Esophagus squamous epithelium (tissue), 5 donors: ENCODE measurements around the gene MGAT4C. TPM values are rescaled to one million over a fixed set of nuclear protein-coding genes. Genes with fewer than 3 reads are reported as not detected.
"Not testable (repeated sequence)": the region's sequence is repeated elsewhere in the genome, so short reads cannot be mapped to it uniquely, and the experiment has no call there.

Experiments used
- DNase-seq: peaks from one replicate; lab custom pipeline; 2025; lab: John Stamatoyannopoulos, UW
- H3K27ac ChIP-seq, 4 donors: fragments of 200-600 bp; sonication (generic); one replicate each; pipeline ENCODE4 v1.5.1; 2016 to 2019; ENCODE audit warnings: mild to moderate bottlenecking in 1 of 4
- H3K27me3 ChIP-seq, 4 donors: fragments of 200-600 bp; sonication (generic); 1 replicate in 3 of 4; 2 replicates in 1 of 4; pipeline versions ENCODE4 v1.5.1 to v1.6.0; 2017 to 2021; ENCODE audit warnings: antibody characterized with exemption in 1 of 4
- H3K36me3 ChIP-seq, 3 donors: fragments of 200-600 bp; sonication (generic); one replicate each; pipeline ENCODE4 v1.5.1; 2016 to 2019
- H3K4me1 ChIP-seq, 3 donors: fragments of 200-600 bp; sonication (generic); one replicate each; pipeline ENCODE4 v1.5.1; 2017 to 2019
- H3K4me3 ChIP-seq, 4 donors: fragments of 200-600 bp; sonication (generic); 1 replicate in 3 of 4; 2 replicates in 1 of 4; pipeline ENCODE4 v1.5.1; 2016 to 2019; ENCODE audit warnings: mild to moderate bottlenecking in 2 of 4, moderate library complexity in 1 of 4
- H3K9me3 ChIP-seq, 3 donors: fragments of 200-600 bp; sonication (generic); one replicate each; pipeline ENCODE4 v1.5.1; 2016 to 2019
- POLR2A ChIP-seq, 4 donors: fragments of 450-650 bp; IDR thresholded peaks; one replicate each; pipeline ENCODE4 v1.6.1; 2017; ENCODE audit warnings: antibody characterized with exemption in 4 of 4, mild to moderate bottlenecking in 4 of 4, moderate library complexity in 3 of 4
- WGBS, 2 donors: methylation state at CpG; one replicate each; pipeline ENCODE4 v1.1.5; 2018; 5-methylcytosine and 5-hydroxymethylcytosine counted together
- intact Hi-C: fragments of 100-400 bp; cut with DNase I; formaldehyde crosslinking; loops from one replicate; pipeline ENCODE4 v1.15.0; 2022
- total RNA-seq, 4 donors: library from RNA; depleted of rRNA; stranded (reverse); fragments of >200 nt; gene quantifications; one replicate each; pipeline ENCODE4 v1.1.0, GENCODE V29; 2016
- TF ChIP-seq, protein P1 (sequence below), 6 experiments: fragments of 450-650 bp in 4 of 6; fragments of 200-600 bp in 2 of 6; sonication (generic) in 2 of 6; IDR thresholded peaks; one replicate each; pipeline ENCODE4 v1.5.1; 2016 to 2019; ENCODE audit warnings: antibody characterized with exemption in 6 of 6, mild to moderate bottlenecking in 4 of 6, moderate library complexity in 4 of 6
- donor health status: DM: yes; HTN: yes; CAD: no.

The MGAT4C gene
- total RNA-seq, 4 donors from 2014 or later, result under 0.01 TPM; not detected in 2

DNA sequence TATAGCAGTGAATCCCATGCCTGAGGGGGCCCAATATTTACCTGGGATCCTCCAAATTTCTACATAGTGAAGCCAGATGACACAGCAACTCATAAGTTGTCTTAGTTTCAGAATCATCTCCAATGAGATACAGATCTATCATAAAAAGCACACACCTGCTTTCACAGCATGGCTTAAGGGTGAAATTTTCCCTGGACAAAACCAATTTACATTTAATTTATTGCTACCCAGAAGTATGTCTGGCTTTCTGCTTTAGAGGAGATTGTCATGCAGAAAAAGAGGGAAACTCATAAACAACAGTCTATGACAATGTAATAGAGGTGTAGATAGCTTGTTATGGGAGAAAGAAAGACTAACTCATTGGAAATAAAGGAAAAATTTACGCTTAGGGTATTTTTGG lies 113.0 kb downstream of the MGAT4C start:
- H3K4me1 ChIP-seq, result no peaks in the 10 kb centered on the region
- TF ChIP-seq, protein P1, sequence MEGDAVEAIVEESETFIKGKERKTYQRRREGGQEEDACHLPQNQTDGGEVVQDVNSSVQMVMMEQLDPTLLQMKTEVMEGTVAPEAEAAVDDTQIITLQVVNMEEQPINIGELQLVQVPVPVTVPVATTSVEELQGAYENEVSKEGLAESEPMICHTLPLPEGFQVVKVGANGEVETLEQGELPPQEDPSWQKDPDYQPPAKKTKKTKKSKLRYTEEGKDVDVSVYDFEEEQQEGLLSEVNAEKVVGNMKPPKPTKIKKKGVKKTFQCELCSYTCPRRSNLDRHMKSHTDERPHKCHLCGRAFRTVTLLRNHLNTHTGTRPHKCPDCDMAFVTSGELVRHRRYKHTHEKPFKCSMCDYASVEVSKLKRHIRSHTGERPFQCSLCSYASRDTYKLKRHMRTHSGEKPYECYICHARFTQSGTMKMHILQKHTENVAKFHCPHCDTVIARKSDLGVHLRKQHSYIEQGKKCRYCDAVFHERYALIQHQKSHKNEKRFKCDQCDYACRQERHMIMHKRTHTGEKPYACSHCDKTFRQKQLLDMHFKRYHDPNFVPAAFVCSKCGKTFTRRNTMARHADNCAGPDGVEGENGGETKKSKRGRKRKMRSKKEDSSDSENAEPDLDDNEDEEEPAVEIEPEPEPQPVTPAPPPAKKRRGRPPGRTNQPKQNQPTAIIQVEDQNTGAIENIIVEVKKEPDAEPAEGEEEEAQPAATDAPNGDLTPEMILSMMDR (IDR thresholded peaks at IDR 0.05), result no peak
- TF ChIP-seq POLR2A (IDR thresholded peaks at IDR 0.05), result no peak
- no peaks in the 10 kb centered on the region for H3K36me3 ChIP-seq
- no peak overlapping the region for H3K27ac ChIP-seq
- H3K27me3 ChIP-seq, result no peaks in the 10 kb centered on the region
- no peak for DNase-seq
- WGBS, 2 donors, result 85% methylated on average over 1 of the region's 1 CpG
- H3K9me3 ChIP-seq, result no peaks in the 10 kb centered on the region
- intact Hi-C loops, result no loop called here
- H3K4me3 ChIP-seq, result no peak overlapping the region

GRCh38 chr12:86139671-86140070 lies 116.5 kb downstream of the MGAT4C start:
- DNase-seq, result no peak
- Histone ChIP-seq H3K4me3 (no peak overlapping the region), H3K9me3 (no peaks in the 10 kb centered on the region), H3K36me3 (no peaks in the 10 kb centered on the region), H3K4me1 (no peaks in the 10 kb centered on the region), H3K27ac (no peak overlapping the region), H3K27me3 (no peaks in the 10 kb centered on the region)
- TF ChIP-seq POLR2A (IDR thresholded peaks at IDR 0.05), result no peak
- TF ChIP-seq, protein P1 (IDR thresholded peaks at IDR 0.05), result no peak
- 31 to 38% methylated on average over 1 of the region's 1 CpG for WGBS, 2 donors
- intact Hi-C loops, result no loop called here

DNA sequence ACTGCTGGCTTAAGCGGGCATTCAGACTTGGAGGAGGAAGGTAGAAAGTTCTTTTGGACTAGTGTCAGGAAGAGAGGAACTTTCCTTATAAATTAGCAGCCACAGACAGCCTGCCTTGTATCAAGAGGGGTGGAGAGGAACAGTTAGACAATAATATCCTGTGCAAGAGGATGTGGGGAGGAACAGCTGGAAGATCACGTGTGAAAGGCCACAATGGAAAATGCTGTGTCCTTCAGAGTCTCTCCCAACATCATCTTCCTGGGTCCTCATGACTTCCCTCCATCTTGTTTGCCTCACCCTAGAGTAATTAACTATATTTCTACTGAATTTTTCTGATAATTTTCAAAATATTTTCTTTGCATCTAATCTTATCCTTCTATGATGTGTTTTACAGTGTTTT lies 117.4 kb downstream of the MGAT4C start:
- intact Hi-C loops, result no loop called here
- 56 to 63% methylated on average over 2 of the region's 2 CpGs for WGBS, 2 donors
- no peak for DNase-seq
- Histone ChIP-seq H3K9me3 (no peaks in the 10 kb centered on the region), H3K36me3 (no peaks in the 10 kb centered on the region), H3K27ac (no peak overlapping the region), H3K4me1 (no peaks in the 10 kb centered on the region), H3K4me3 (no peak overlapping the region), H3K27me3 (no peaks in the 10 kb centered on the region)
- TF ChIP-seq POLR2A (IDR thresholded peaks at IDR 0.05), result no peak
- TF ChIP-seq, protein P1 (IDR thresholded peaks at IDR 0.05), result no peak

DNA sequence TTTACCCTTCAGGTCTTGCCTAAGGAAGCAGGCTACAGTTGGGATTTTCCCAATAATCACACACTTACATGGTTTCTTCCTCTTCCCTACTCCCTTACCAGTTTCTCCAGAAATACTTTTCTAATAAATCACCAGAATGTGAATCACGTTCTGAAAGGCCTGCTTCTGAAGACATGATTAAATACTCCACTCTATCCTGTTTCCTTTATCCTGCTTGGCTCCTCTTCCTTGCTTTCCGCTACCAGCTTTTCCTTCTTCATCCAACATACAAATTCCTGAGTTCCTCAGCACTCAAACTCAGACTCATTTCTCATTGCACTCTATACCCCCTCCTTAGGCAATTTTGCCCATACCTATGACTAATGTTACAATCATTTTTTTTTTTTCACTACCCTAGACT lies 118.3 kb downstream of the MGAT4C start:
- no peaks in the 10 kb centered on the region for H3K27me3 ChIP-seq
- TF ChIP-seq, protein P1 (IDR thresholded peaks at IDR 0.05), result no peak
- no peak for TF ChIP-seq POLR2A (IDR thresholded peaks at IDR 0.05)
- 25 to 28% methylated on average over 2 of the region's 2 CpGs for WGBS, 2 donors
- H3K4me3 ChIP-seq, result no peak overlapping the region
- DNase-seq, result no peak
- H3K9me3 ChIP-seq, result no peaks in the 10 kb centered on the region
- no peaks in the 10 kb centered on the region for H3K36me3 ChIP-seq
- no peaks in the 10 kb centered on the region for H3K4me1 ChIP-seq
- no peak overlapping the region for H3K27ac ChIP-seq
- intact Hi-C loops, result no loop called here

GRCh38 chr12:86134561-86134960 lies 121.6 kb downstream of the MGAT4C start:
- WGBS, 2 donors, result 19 to 28% methylated on average over 3 of the region's 3 CpGs
- H3K27me3 ChIP-seq, result no peaks in the 10 kb centered on the region
- H3K36me3 ChIP-seq, result no peaks in the 10 kb centered on the region
- H3K27ac ChIP-seq, result no peak overlapping the region
- no peak for TF ChIP-seq POLR2A (IDR thresholded peaks at IDR 0.05)
- TF ChIP-seq, protein P1 (IDR thresholded peaks at IDR 0.05), result no peak
- no peaks in the 10 kb centered on the region for H3K4me1 ChIP-seq
- H3K4me3 ChIP-seq, result no peak overlapping the region
- intact Hi-C loops, result no loop called here
- no peak for DNase-seq
- H3K9me3 ChIP-seq, result no peaks in the 10 kb centered on the region

GRCh38 chr12:86126900-86127299 lies 129.3 kb downstream of the MGAT4C start:
- H3K27me3 ChIP-seq, H3K9me3 ChIP-seq, H3K27ac ChIP-seq, H3K36me3 ChIP-seq, intact Hi-C loops, H3K4me3 ChIP-seq, DNase-seq, H3K4me1 ChIP-seq: not testable (repeated sequence)
- WGBS, 2 donors, result 70 to 95% methylated on average over 2 to 3 of the region's 3 CpGs
